HepG2 (cell line): ENCODE data around the gene SPSB1. TPM values are rescaled to one million over a fixed set of nuclear protein-coding genes. Genes with fewer than 3 reads are reported as not detected.

Experiments
- ATAC-seq: fragments of 200-7000 bp; cut with Tn5 transposase; 3 replicates; pipeline ENCODE4 v1.9.1; 2020; ENCODE audit warnings: mild to moderate bottlenecking, moderate library complexity
- BruUV-seq: library from RNA; stranded (reverse); fragments of 400-500 nt; replicated peaks from 2 replicates; lab custom pipeline; 2021; lab: Mats Ljungman, UMichigan
- CTCF ChIA-PET: fragments of 300-600 bp; formaldehyde crosslinking; extraction: SDS; loops from one replicate; lab custom pipeline; 2021; ENCODE audit warnings: low total read pairs, inconsistent platforms, low intra/inter-chr PET ratio; lab: Yijun Ruan, JAX
- POLR2A ChIA-PET: fragments of 350-600 bp; sonication (Branson Sonifier 250); formaldehyde crosslinking; loops from one replicate; lab custom pipeline; 2020; ENCODE audit warnings: antibody characterized with exemption, inconsistent platforms; lab: Yijun Ruan, JAX
- DNase-seq: peaks from one replicate; pipeline ENCODE4 v3.0.0-alpha.2; 2015; ENCODE audit warnings: low spot score
- FAIRE-seq: peaks from 3 replicates; lab custom pipeline; 2011; peaks lifted over from hg19 to GRCh38; lab: Jason Lieb, UNC
- H2AFZ ChIP-seq: one replicate; pipeline ENCODE4 v1.6.1; 2011; ENCODE audit warnings: low read length, inconsistent platforms
- H3K27ac ChIP-seq: fragments of 300-600 bp; 3 replicates; pipeline ENCODE4 v1.8.0; 2011; ENCODE audit warnings: mixed run types, mild to moderate bottlenecking, mixed read lengths, low read length, inconsistent platforms; ENCODE audit not compliant: insufficient read depth; ENCODE audit errors: extremely low read length
- H3K27me3 ChIP-seq, 2 experiments: fragments of 200-600 bp in 1 of 2; 2 replicates in 1 of 2; 3 replicates in 1 of 2; pipeline versions ENCODE4 v1.6.0 to v1.8.0; 2011; ENCODE audit warnings: low read length in 2 of 2, mild to moderate bottlenecking in 2 of 2, moderate library complexity in 2 of 2, inconsistent platforms in 1 of 2; ENCODE audit not compliant: insufficient read depth in 2 of 2, control insufficient read depth in 1 of 2
- H3K36me3 ChIP-seq, 2 experiments: fragments of 200-600 bp in 1 of 2; replicated peaks in 1 of 2; 2 replicates in 1 of 2; 3 replicates in 1 of 2; pipeline versions ENCODE4 v1.5.1 to v1.8.0; 2011; ENCODE audit warnings: low read length in 2 of 2, inconsistent platforms in 1 of 2; ENCODE audit not compliant: insufficient read depth in 2 of 2, control insufficient read depth in 1 of 2
- H3K4me1 ChIP-seq: 2 replicates; pipeline ENCODE4 v1.5.1; 2012; ENCODE audit warnings: low read length, inconsistent platforms; ENCODE audit not compliant: insufficient read depth
- H3K4me2 ChIP-seq: 2 replicates; pipeline ENCODE4 v1.6.0; 2011; ENCODE audit warnings: low read depth, low read length, inconsistent platforms
- H3K4me3 ChIP-seq, 3 experiments: fragments of 200-600 bp in 1 of 3; sonication (generic), shearing (Covaris generic) in 1 of 3; replicated peaks in 1 of 3; 2 replicates each; pipeline ENCODE4 v1.5.1; 2011 to 2016; ENCODE audit warnings: low read length in 3 of 3, inconsistent platforms in 2 of 3, low read depth in 2 of 3, mild to moderate bottlenecking in 2 of 3, control low read depth in 1 of 3, mixed read lengths in 1 of 3; ENCODE audit not compliant: insufficient read depth in 1 of 3
- H3K79me2 ChIP-seq: one replicate; pipeline ENCODE4 v1.6.1; 2011; ENCODE audit warnings: low read length, inconsistent platforms; ENCODE audit not compliant: insufficient read depth
- H3K9ac ChIP-seq: 2 replicates; pipeline ENCODE4 v1.6.0; 2011; ENCODE audit warnings: mild to moderate bottlenecking, low read depth, low read length, inconsistent platforms; ENCODE audit not compliant: insufficient read depth
- H3K9me3 ChIP-seq: 2 replicates; pipeline ENCODE4 v1.5.1; 2012; ENCODE audit warnings: mild to moderate bottlenecking, low read length
- H4K20me1 ChIP-seq: 2 replicates; pipeline ENCODE4 v1.6.0; 2011; ENCODE audit warnings: inconsistent platforms, mild to moderate bottlenecking, low read length, moderate library complexity; ENCODE audit not compliant: insufficient read depth
- ARNT2 ChIP-seq: sonication (generic); formaldehyde crosslinking; IDR thresholded peaks from 2 replicates; pipeline ENCODE4 v1.8.0; 2022; ENCODE audit warnings: mild to moderate bottlenecking, low read depth, missing genetic modification reagents, moderate library complexity
- CBX5 ChIP-seq: sonication (generic); formaldehyde crosslinking; IDR thresholded peaks from 2 replicates; pipeline ENCODE4 v1.4.0; 2020; ENCODE audit warnings: missing genetic modification reagents, borderline replicate concordance
- HMGA1 ChIP-seq: sonication (generic); formaldehyde crosslinking; conservative IDR thresholded peaks from 2 replicates; pipeline ENCODE4 v1.4.0; 2020; ENCODE audit warnings: missing genetic modification reagents
- HOXA3 ChIP-seq: sonication (generic); formaldehyde crosslinking; IDR thresholded peaks from 2 replicates; pipeline ENCODE4 v1.5.0; 2020; ENCODE audit warnings: missing genetic modification reagents
- KAT8 ChIP-seq: IDR thresholded peaks from 2 replicates; pipeline ENCODE4 v1.6.1; 2016; ENCODE audit warnings: missing genetic modification reagents, missing compliant biosample characterization
- MYC ChIP-seq: sonication (generic); formaldehyde crosslinking; IDR thresholded peaks from 2 replicates; pipeline ENCODE4 v1.9.0; 2021; ENCODE audit warnings: missing genetic modification reagents, borderline replicate concordance
- RARG ChIP-seq: sonication (generic); formaldehyde crosslinking; IDR thresholded peaks from 2 replicates; pipeline ENCODE4 v1.4.0; 2020; ENCODE audit warnings: low read depth, mild to moderate bottlenecking, missing genetic modification reagents
- RCOR2 ChIP-seq: IDR thresholded peaks from 2 replicates; pipeline ENCODE4 v1.6.1; 2016; ENCODE audit warnings: missing biosample characterization, missing genetic modification reagents
- SPEN ChIP-seq: sonication (generic); formaldehyde crosslinking; IDR thresholded peaks from 2 replicates; pipeline ENCODE4 v1.5.1; 2020; ENCODE audit warnings: low read depth, mild to moderate bottlenecking, missing genetic modification reagents
- TARDBP ChIP-seq: sonication (generic); formaldehyde crosslinking; IDR thresholded peaks from 2 replicates; pipeline ENCODE4 v1.8.0; 2022; ENCODE audit warnings: mild to moderate bottlenecking, missing genetic modification reagents
- TRIM24 ChIP-seq: sonication (generic); formaldehyde crosslinking; IDR thresholded peaks from 2 replicates; pipeline ENCODE4 v1.8.0; 2022; ENCODE audit warnings: mild to moderate bottlenecking, missing genetic modification reagents
- ZNF3 ChIP-seq: IDR thresholded peaks from 2 replicates; pipeline ENCODE4 v1.7.0; 2017; ENCODE audit warnings: inconsistent platforms
- ZNF33A ChIP-seq: sonication (generic); formaldehyde crosslinking; IDR thresholded peaks from 2 replicates; pipeline ENCODE4 v1.5.1; 2020; ENCODE audit warnings: missing genetic modification reagents, mild to moderate bottlenecking, moderate library complexity, borderline replicate concordance
- ZNF441 ChIP-seq: sonication (generic); formaldehyde crosslinking; IDR thresholded peaks from 2 replicates; pipeline ENCODE4 v1.7.0; 2021; ENCODE audit warnings: missing genetic modification reagents, borderline replicate concordance
- WGBS: methylation state at CpG from one replicate; pipeline ENCODE4 v1.1.6; 2017; ENCODE audit warnings: low lambda C conversion rate; 5-methylcytosine and 5-hydroxymethylcytosine counted together
- in situ Hi-C: cut with HindIII; loops from 2 replicates; pipeline ENCODE4 v1.10.0; 2017; ENCODE audit warnings: low pct_unique_long_range_greater_than_20kb; ENCODE audit not compliant: extremely low pct_ligation_motif_present
- intact Hi-C: fragments of 100-400 bp; cut with micrococcal nuclease; formaldehyde crosslinking; loops from one replicate; pipeline ENCODE4 v1.10.0; 2022; ENCODE audit not compliant: unreplicated experiment
- polyA plus RNA-seq, 8 experiments: library from polyadenylated mRNA; depleted of rRNA in 3 of 8; stranded (reverse) in 7 of 8; unstranded in 1 of 8; fragments of >200 nt; fragmentation: Illumina TruSeq in 4 of 8; extraction: Trizol in 4 of 8; gene quantifications; 2 replicates each; pipeline versions ENCODE4 v1.2.1 to v1.2.3, GENCODE V29; 2011 to 2016; ENCODE audit warnings: low read depth in 4 of 8, missing spikeins in 1 of 8, mixed read lengths in 1 of 8; ENCODE audit not compliant: insufficient read depth in 1 of 8
- total RNA-seq, 5 experiments: library from RNA; depleted of rRNA; stranded (reverse); fragments of >200 nt; fragmentation: Illumina TruSeq; extraction: Trizol; gene quantifications; 2 replicates each; pipeline ENCODE4 v1.2.3, GENCODE V29; 2016; ENCODE audit warnings: low read depth in 1 of 5
- TF ChIP-seq, protein P1 (sequence below): sonication (generic); formaldehyde crosslinking; IDR thresholded peaks from 2 replicates; pipeline ENCODE4 v1.5.0; 2020; ENCODE audit warnings: missing genetic modification reagents, mild to moderate bottlenecking, borderline replicate concordance
- TF ChIP-seq, protein P2 (sequence below): sonication (generic); formaldehyde crosslinking; IDR thresholded peaks from 2 replicates; pipeline ENCODE4 v1.8.1; 2023; ENCODE audit warnings: mild to moderate bottlenecking, moderate library complexity, missing genetic modification reagents

Gene SPSB1
- total and polyA plus RNA-seq, 2 of the 13 experiments (the other 11 are each of a cell fraction or from before 2014, with no cell fraction given), result 5.0 to 8.0 TPM

- no peak overlapping the region for H3K4me2 ChIP-seq
- peaks cover 5% of the 10 kb centered on the region; the same call in 1 of the 2 replicates for H4K20me1 ChIP-seq
- H3K9ac ChIP-seq, result no peak overlapping the region
- peaks cover 14% of the 10 kb centered on the region for H3K4me1 ChIP-seq
- no peaks in the 10 kb centered on the region for H3K9me3 ChIP-seq
- no peaks in the 10 kb centered on the region for H3K36me3 ChIP-seq
- peaks cover 1% of the 10 kb centered on the region for H3K79me2 ChIP-seq
- H3K27me3 ChIP-seq, result no peaks in the 10 kb centered on the region
- intact Hi-C loops (no loop called here), in situ Hi-C loops (no loop called here)
- no peak for DNase-seq
- no peak overlapping the region for H2AFZ ChIP-seq
- POLR2A ChIA-PET, result no interaction called here
- no peak overlapping the region for H3K27ac ChIP-seq
- FAIRE-seq, result no peak
- BruUV-seq, result no TSS peak
- TF ChIP-seq SPEN (CRISPR knock-in tag) (no peak), CBX5 (no peak), ZNF441 (CRISPR knock-in tag) (no peak), HOXA3 (CRISPR knock-in tag) (no peak)
- ATAC-seq, result no peak
- no peak overlapping the region for H3K4me3 ChIP-seq
- WGBS, result 91% methylated on average over 9 of the region's 12 CpGs
- CTCF ChIA-PET, result no interaction called here
Observed at GRCh38 chr1:9328715-9329114, 36.0 kb downstream of the SPSB1 start.

DNA sequence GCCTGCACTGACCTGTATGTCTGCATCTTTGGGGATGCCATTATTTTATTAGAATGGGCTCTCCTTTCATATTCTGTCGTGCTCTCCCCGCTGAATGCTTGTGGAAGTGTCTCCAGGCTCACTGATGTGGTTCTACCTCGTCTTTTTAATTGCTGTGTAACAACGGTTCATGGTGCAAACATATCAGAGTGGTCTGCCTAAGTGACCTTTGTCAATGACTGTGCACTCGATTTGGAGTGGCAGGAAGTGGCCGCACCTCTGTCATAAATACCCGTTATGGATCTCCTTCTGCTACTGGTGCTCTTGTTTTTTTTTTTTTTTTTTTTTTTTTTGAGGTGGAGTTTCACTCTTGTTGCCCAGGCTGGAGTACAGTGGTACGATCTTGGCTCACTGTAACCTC lies 38.3 kb downstream of the SPSB1 start:
- Histone ChIP-seq H2AFZ (no peak overlapping the region), H3K27ac (no peak overlapping the region), H3K9me3 (no peaks in the 10 kb centered on the region), H3K36me3 (no peaks in the 10 kb centered on the region), H3K9ac (no peak overlapping the region), H4K20me1 (peaks cover 5% of the 10 kb centered on the region; the same call in 1 of the 2 replicates), H3K4me3 (no peak overlapping the region), H3K79me2 (peaks cover 1% of the 10 kb centered on the region), H3K4me1 (peaks cover 21% of the 10 kb centered on the region)
- POLR2A ChIA-PET, result no interaction called here
- intact Hi-C loops, result no loop called here
- in situ Hi-C loops, result no loop called here
- CTCF ChIA-PET, result no interaction called here
- no peak for DNase-seq
- WGBS, result 85% methylated on average over 8 of the region's 8 CpGs
- BruUV-seq, result no TSS peak
- no peak for TF ChIP-seq ZNF3 (CRISPR knock-in tag)
- TF ChIP-seq ARNT2 (CRISPR knock-in tag), result no peak
- TF ChIP-seq TARDBP (CRISPR knock-in tag), result no peak
- no peak for TF ChIP-seq RCOR2
- TF ChIP-seq HMGA1 (CRISPR knock-in tag), result no peak
- no peak for TF ChIP-seq MYC (CRISPR knock-in tag)
- TF ChIP-seq, protein P1, sequence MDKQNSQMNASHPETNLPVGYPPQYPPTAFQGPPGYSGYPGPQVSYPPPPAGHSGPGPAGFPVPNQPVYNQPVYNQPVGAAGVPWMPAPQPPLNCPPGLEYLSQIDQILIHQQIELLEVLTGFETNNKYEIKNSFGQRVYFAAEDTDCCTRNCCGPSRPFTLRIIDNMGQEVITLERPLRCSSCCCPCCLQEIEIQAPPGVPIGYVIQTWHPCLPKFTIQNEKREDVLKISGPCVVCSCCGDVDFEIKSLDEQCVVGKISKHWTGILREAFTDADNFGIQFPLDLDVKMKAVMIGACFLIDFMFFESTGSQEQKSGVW (CRISPR knock-in tag), result no peak
- no peak for TF ChIP-seq ZNF33A
- no peak for TF ChIP-seq RARG (CRISPR knock-in tag)
- TF ChIP-seq KAT8 (CRISPR knock-in tag), result no peak
- TF ChIP-seq TRIM24, result no peak
- TF ChIP-seq, protein P2, sequence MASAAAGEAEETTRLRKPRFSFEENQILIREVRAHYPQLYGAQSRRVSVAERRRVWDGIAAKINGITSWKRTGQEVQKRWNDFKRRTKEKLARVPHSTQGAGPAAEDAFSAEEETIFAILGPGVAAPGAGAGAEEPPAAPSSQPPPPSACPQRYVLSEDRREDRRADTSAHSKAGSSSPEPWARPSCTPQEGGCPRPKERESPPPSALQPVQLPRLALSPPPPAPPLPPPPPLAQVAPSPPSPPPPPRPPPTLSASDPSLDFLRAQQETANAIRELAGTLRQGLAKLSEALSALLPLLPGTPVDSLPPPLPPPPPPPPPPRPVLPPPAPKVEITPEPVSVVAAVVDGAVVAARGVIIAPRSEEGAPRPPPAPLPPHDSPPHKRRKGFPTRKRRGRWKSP (CRISPR knock-in tag), result no peak
- TF ChIP-seq, all 625 proteins: peak for 0
- no peak overlapping the region for H3K4me2 ChIP-seq
- ATAC-seq (no peak), FAIRE-seq (no peak)
- no peaks in the 10 kb centered on the region for H3K27me3 ChIP-seq
